Stomach smooth muscle (tissue), 2 donors: ENCODE results near the gene POR.

Experiments
- H3K27ac ChIP-seq: one replicate; pipeline ENCODE4 v1.7.0; 2013; ENCODE audit warnings: mild to moderate bottlenecking, low read length, inconsistent platforms
- H3K27me3 ChIP-seq, 2 donors: one replicate each; pipeline ENCODE4 v1.7.0; 2013; ENCODE audit warnings: low read length in 2 of 2; ENCODE audit not compliant: insufficient read depth in 2 of 2, control insufficient read depth in 1 of 2
- H3K36me3 ChIP-seq, 2 donors: one replicate each; pipeline ENCODE4 v1.7.0; 2013; ENCODE audit warnings: low read length in 2 of 2; ENCODE audit not compliant: control insufficient read depth in 2 of 2, insufficient read depth in 2 of 2
- H3K4me1 ChIP-seq: one replicate; pipeline ENCODE4 v1.7.0; 2013; ENCODE audit warnings: low read length; ENCODE audit not compliant: control insufficient read depth, insufficient read depth
- H3K4me3 ChIP-seq, 2 donors: one replicate each; pipeline ENCODE4 v1.7.0; 2013; ENCODE audit warnings: low read length in 2 of 2
- H3K9ac ChIP-seq, 2 donors: one replicate each; pipeline ENCODE4 v1.7.0; 2013; ENCODE audit warnings: low read length in 2 of 2, mild to moderate bottlenecking in 1 of 2
- H3K9me3 ChIP-seq, 2 donors: one replicate each; pipeline ENCODE4 v1.7.0; 2013; ENCODE audit warnings: low read length in 2 of 2; ENCODE audit not compliant: control insufficient read depth in 2 of 2
- donor health status: healthy.
- donor health status: Pancreatic carcinoma.

Gene POR

GRCh38 chr7:75980430-75981202, 65.7 kb downstream of the POR start:
- Histone ChIP-seq H3K9me3 (no peaks in the 10 kb centered on the region), H3K9ac (no peak overlapping the region), H3K36me3 (peaks cover 13 to 28% of the 10 kb centered on the region in 2 donors), H3K4me1 (no peaks in the 10 kb centered on the region), H3K27me3 (no peaks in the 10 kb centered on the region), H3K27ac (no peak overlapping the region), H3K4me3 (no peak overlapping the region)

GRCh38 chr7:75981203-75981452, 66.2 kb downstream of the POR start:
- H3K27me3 ChIP-seq = no peaks in the 10 kb centered on the region
- peaks cover 13 to 29% of the 10 kb centered on the region in 2 donors for H3K36me3 ChIP-seq
- H3K9ac ChIP-seq = no peak overlapping the region
- H3K4me3 ChIP-seq = no peak overlapping the region
- no peak overlapping the region for H3K27ac ChIP-seq
- H3K4me1 ChIP-seq = peaks cover under 1% of the 10 kb centered on the region
- no peaks in the 10 kb centered on the region for H3K9me3 ChIP-seq

GRCh38 chr7:75981453-75982305, 66.7 kb downstream of the POR start:
- Histone ChIP-seq H3K9ac (no peak overlapping the region), H3K9me3 (no peaks in the 10 kb centered on the region), H3K27me3 (no peaks in the 10 kb centered on the region), H3K4me3 (no peak overlapping the region), H3K27ac (no peak overlapping the region), H3K4me1 (peaks cover 5% of the 10 kb centered on the region), H3K36me3 (peaks cover 15 to 33% of the 10 kb centered on the region in 2 donors)

- Histone ChIP-seq H3K9ac (no peak overlapping the region), H3K36me3 (peaks cover 15 to 39% of the 10 kb centered on the region in 2 donors), H3K4me3 (no peak overlapping the region), H3K27me3 (no peaks in the 10 kb centered on the region), H3K9me3 (no peaks in the 10 kb centered on the region), H3K27ac (no peak overlapping the region), H3K4me1 (peaks cover 5% of the 10 kb centered on the region)
Measured at GRCh38 chr7:75982306-75983064, 67.5 kb downstream of the POR start.

GRCh38 chr7:75983471-75984129, 68.6 kb downstream of the POR start:
- Histone ChIP-seq H3K4me1 (peaks cover 5% of the 10 kb centered on the region), H3K9ac (no peak overlapping the region), H3K27me3 (no peaks in the 10 kb centered on the region), H3K36me3 (peaks cover 15 to 41% of the 10 kb centered on the region in 2 donors), H3K27ac (no peak overlapping the region), H3K4me3 (no peak overlapping the region), H3K9me3 (no peaks in the 10 kb centered on the region)

- Histone ChIP-seq H3K4me3 (no peak overlapping the region), H3K9ac (no peak overlapping the region), H3K27ac (no peak overlapping the region)
Measured at GRCh38 chr7:75984130-75985008, 69.4 kb downstream of the POR start.

GRCh38 chr7:75985009-75985517, 70.1 kb downstream of the POR start:
- H3K36me3 ChIP-seq = peaks cover 15 to 33% of the 10 kb centered on the region in 2 donors
- H3K27ac ChIP-seq = no peak overlapping the region
- H3K9me3 ChIP-seq = no peaks in the 10 kb centered on the region
- no peak overlapping the region for H3K9ac ChIP-seq
- no peak overlapping the region for H3K4me3 ChIP-seq
- H3K4me1 ChIP-seq = peaks cover 16% of the 10 kb centered on the region
- H3K27me3 ChIP-seq = no peaks in the 10 kb centered on the region

More at GRCh38 chr7:75984130-75985008, 69.4 kb downstream of the POR start:
- Histone ChIP-seq H3K27me3 (no peaks in the 10 kb centered on the region), H3K4me1 (peaks cover 9% of the 10 kb centered on the region), H3K36me3 (peaks cover 15 to 39% of the 10 kb centered on the region in 2 donors), H3K9me3 (no peaks in the 10 kb centered on the region)

GRCh38 chr7:75985518-75986146, 70.7 kb downstream of the POR start:
- Histone ChIP-seq H3K9me3 (no peaks in the 10 kb centered on the region), H3K27me3 (no peaks in the 10 kb centered on the region), H3K27ac (no peak overlapping the region), H3K4me1 (peaks cover 17% of the 10 kb centered on the region), H3K9ac (no peak overlapping the region), H3K36me3 (peaks cover 15 to 29% of the 10 kb centered on the region in 2 donors), H3K4me3 (no peak overlapping the region)

GRCh38 chr7:75986147-75986781, 71.3 kb downstream of the POR start:
- H3K4me1 ChIP-seq = peaks cover 20% of the 10 kb centered on the region
- no peak overlapping the region for H3K9ac ChIP-seq
- H3K36me3 ChIP-seq = peaks cover 15 to 25% of the 10 kb centered on the region in 2 donors
- no peaks in the 10 kb centered on the region for H3K27me3 ChIP-seq
- no peaks in the 10 kb centered on the region for H3K9me3 ChIP-seq
- H3K27ac ChIP-seq = peak overlapping the region; percentile 31
- H3K4me3 ChIP-seq = no peak overlapping the region
